HG03064 (cell line): ENCODE data around the gene SLC2A9.
"Not testable (repeated sequence)": the region's sequence is repeated elsewhere in the genome, so short reads cannot be mapped to it uniquely, and the experiment has no call there.

Experiments
- ATAC-seq: cut with Tn5 transposase; IDR thresholded peaks from one replicate; pipeline ENCODE4 v1.9.1; 2021; ENCODE audit warnings: low read depth; ENCODE audit not compliant: unreplicated experiment

Gene SLC2A9

DNA sequence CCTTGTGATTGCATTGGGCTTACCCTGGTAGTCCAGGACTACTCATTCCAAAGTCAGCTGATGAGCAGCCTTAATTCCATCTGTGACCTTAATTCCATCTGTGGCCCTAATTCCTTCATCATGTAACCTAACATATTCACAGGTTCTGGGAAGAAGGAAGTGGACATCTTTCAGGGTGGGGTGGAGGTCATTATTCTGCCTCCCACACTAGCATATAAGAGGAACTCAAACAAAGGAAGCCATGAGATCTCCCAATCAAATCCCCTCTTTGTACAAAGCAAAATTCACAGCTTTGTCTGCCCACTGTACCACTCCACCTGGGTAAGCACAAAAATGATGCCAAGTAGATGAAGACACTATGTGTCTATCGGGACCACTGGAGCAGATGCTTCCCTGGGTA is 87.3 kb downstream of the SLC2A9 start:
- ATAC-seq: no peak

GRCh38 chr4:9933184-9933583 is 88.1 kb downstream of the SLC2A9 start:
- ATAC-seq: no peak

GRCh38 chr4:9932771-9933170 is 88.5 kb downstream of the SLC2A9 start:
- no peak for ATAC-seq

- no peak for ATAC-seq
Measured at GRCh38 chr4:9931146-9931545, 90.2 kb downstream of the SLC2A9 start.

DNA sequence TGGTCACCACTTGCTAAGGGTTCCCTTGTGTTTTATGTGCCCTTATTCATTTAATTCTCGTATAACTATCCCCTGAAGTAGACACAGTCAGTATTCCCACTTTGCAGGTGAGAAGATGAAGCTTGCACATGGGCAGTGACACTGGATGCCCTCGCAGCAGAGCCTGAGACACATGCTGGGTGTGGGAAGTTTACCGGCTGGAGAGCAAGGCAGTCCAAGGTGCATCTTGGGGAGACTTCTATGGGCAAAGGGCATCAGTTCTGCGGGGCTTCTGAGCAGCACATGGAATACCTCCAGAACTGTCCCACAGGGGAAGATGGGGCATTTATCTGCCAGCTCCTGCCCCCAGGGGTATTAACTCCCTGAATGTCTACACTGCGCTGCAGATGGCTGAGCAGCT is 92.2 kb downstream of the SLC2A9 start:
- no peak for ATAC-seq

DNA sequence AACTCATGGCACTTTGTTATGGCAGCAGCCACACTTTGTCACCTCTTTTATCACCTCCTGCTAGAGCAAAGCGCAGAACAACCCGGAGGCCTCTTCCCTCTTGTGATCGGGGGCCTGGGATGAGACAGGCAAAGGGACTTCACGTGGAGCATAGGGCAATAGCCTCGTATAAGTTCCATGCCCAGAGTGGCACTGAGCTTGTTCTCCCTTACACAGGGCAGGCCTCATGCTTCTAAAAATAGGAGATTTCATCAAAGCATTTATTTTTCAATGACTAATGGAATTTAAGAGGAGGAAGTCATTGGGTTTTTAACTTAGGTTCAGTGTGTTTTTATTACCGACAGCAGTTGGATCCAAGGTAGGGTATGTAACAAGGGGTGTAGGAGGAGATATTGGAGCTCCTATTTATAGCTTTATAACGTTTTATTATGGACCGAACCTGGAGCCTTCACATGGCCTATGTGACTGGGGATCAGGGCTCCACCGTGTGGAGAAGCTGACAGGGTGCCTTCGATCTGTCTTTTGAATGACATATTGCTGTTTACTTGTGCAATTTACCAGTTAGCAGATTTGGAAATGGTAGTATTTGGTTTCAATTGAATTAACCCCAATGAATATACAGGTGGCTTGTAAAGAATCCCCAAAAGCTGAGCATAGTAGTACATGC is 93.8 kb downstream of the SLC2A9 start:
- ATAC-seq: no peak

DNA sequence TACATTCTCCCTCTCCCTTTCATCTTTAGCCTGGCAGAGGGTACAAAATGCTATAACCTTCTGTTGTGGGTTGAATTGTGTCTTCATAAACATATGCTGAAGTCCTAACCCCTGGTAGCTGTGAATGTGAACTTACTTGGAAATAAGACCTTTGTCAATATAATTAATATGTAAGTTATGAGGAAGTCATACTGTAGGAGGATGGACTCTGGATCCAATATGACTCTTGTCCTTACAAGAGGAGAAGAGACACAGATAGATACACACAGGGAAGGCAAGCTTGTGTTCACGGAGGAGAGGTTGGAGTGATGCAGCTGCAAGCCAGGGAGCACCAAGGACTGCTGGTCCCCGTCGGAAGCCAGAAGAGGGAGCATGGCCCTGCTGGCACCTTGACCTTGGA is 94.7 kb downstream of the SLC2A9 start:
- ATAC-seq: no peak

DNA sequence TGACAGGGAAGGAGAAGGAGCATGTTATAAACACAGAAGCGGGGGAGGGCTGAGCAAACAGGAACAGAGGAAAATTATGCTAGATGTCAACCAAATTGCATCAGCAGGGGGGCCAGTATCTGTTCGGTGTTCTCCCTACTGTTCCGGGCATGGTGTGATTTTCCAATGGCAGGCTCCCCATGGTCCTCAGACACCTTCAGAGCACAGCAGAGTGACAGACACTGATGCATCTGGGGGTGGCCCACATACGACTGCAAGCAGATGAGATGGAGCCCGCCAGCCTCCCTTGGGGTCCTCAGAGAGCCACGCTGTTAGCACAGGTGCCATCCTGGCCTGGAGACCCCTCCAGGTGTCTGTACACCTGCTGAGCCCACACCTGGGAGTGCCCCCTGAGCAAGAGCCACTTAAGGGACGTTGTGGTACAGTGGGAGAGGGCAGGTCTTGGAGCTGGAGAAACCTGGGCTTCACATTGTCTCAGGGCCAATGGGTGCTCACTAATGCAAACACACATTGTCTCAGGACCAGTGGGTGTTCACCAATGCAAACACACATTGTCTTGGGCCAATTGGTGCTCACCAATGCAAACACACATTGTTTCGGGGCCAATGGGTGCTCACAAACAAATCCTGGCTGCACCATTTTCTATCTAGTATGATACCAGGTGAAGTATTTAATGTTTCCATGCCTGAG is 95.4 kb downstream of the SLC2A9 start:
- no peak for ATAC-seq

DNA sequence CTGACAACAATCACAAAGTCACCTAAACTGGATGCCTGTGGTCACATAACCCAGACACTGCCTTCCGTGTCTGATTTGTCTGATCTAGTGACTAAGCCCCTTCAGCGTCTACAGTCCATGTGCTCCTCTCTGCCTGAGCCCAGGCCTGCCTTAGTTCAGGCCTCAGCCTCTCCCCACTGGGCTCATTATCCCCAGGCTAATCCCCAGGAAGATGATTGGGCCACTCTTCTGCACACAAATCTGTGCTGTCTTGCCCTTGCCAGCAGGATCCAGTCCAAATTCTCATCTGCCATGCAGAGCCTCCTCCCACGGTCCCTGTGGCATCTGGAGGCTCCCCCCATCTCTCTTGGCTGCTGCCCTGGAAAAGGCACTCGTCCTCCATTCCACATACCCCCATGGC is 96.5 kb downstream of the SLC2A9 start:
- no peak for ATAC-seq

GRCh38 chr4:9923195-9923812 is 98.0 kb downstream of the SLC2A9 start:
- ATAC-seq: no peak

GRCh38 chr4:9921326-9921725 is 100.0 kb downstream of the SLC2A9 start:
- no peak for ATAC-seq

GRCh38 chr4:9920029-9920428 is 101.3 kb downstream of the SLC2A9 start:
- ATAC-seq: no peak

DNA sequence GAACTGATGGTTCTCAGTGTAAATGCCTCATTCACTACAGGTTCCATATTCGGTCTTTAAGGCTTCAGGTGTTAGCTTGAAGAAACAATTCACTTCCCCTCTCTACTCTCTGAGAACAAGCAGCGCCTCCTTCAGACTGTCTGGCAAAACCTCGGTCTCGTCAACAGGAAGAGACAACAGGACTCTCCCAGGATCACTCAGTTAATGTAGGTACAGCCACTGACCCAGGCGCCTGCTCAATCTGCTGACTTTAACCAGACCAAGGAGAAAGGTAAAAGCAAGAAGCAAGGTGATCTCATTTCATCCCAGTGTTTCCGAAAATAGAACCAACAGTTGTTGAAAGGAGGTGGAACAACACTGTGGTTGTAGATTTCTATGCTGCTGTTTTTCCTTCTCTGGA is 102.2 kb downstream of the SLC2A9 start:
- no peak for ATAC-seq

GRCh38 chr4:9918484-9918883 is 102.8 kb downstream of the SLC2A9 start:
- no peak for ATAC-seq

DNA sequence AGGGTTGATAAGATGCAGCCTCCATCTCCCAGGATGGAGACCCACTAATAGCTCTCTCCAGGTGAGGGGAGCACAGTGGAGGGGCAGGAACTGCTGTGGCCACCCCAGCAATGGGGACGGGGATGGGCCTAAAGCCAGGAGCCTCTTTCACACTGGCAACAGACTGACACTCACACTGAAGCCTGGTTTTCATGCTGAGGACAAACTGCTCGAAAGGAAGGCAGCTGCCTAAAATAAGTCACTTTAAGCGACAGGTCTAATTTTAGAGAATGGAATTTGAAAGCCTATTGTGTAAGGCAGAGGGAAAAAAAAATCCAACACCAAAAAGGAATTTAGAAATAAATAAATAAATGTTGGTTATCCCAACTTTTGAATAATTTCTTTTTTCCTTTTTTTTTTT is 104.4 kb downstream of the SLC2A9 start:
- ATAC-seq: no peak

- ATAC-seq: no peak
Measured at GRCh38 chr4:9916346-9916745, 105.0 kb downstream of the SLC2A9 start.

GRCh38 chr4:9913846-9914245 is 107.5 kb downstream of the SLC2A9 start:
- no peak for ATAC-seq

DNA sequence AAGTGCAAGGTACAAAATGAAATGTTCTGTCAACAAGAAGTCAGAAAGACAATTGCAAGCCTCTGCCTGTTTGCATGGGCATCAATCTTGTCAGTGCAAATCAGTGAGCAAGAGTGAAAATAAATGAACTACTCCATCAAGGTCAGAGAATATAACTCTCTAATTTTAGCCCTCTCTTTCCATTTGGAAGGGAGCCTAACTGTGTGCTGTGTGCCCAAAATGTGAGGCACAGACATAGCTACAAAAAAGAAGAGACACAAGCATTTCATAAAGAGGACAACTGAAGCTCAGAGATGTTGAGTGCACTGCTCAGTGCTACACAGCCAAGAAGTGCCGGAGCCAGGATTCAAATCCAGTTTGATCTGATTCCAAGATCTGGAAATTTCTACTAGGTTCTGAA is 114.3 kb downstream of the SLC2A9 start:
- ATAC-seq: no peak

DNA sequence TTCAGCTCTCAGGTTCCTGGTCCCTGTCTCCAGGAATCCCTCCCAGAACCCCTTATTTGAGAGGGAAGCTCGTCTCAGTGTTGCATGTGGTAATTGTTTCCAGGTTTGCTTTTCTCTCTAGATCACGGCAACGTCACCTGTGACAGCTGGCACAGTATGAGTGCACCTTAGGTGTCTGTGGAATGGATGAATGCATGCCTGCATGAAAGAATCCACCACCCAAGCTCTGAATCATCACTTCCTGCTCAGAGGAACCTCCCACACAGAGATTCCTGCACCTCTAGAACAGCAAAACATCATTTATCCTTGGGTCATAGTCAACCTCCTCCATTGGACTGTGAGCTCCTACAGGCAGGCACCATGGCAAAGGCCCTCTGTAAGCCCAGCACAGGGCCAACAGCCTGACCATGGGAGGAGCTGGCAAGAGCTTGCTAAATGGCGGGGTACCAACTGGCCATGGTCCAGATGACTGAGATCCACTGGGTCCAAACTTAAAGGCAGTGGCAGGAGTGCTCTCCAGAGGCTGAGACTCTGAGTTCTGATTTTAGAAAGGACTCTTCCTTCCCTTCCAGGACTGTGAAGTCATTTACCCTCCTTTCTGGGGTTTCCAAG is 116.2 kb downstream of the SLC2A9 start:
- no peak for ATAC-seq

DNA sequence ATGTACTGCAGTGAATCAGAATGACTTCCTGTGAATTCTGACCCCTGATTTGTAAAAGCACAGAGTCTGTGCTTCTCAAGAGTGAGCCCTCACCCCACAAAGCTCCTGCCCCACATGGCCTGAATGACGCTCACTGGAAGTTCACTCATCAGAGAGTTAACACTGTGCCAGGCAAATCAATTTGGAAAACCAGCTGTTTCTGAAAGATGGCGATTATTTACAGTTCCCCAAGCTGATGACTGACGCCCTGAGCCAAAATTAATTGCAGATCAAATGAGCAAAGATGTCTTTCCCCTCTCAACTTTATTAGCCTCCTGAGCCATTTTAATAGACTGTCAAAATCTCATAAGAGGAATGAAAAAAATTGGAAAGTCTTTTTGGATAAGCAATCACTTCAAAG is 118.0 kb downstream of the SLC2A9 start:
- no peak for ATAC-seq

DNA sequence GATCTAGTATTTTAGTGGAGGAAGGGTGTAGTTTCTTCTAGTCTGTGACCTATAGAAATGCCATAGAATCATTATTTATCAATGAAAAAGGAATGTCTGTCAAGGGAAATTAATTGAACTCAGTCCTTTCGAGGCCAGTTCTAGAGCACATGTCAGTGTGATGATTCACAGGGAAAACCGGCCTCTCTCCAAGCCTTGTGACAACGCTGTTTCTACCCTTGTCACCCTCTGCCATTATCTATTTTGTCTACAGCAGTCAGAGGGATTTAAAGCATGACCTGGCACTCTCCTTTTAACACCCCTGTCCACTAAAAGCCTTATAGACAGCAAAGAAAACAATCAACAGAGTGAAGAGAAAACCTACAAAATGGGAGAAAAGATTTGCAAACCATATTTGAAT is 120.0 kb downstream of the SLC2A9 start:
- no peak for ATAC-seq

DNA sequence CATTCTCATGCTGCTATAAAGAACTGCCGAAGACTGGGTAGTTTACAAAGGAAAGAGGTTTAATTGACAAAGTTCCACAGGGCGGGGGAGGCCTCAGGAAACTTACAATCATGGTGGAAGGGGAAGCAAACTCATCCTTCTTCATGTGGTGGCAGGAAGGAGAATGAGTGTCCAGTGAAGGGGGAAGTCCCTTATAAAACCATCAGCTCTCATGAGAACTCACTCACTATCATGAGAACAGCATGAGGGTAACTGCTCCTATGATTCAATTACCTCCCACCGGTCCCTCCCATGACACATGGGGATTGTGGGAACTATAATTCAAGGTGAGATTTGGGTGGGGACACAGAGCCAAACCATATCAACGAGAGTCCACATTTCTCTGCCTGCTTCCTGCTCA is 120.7 kb downstream of the SLC2A9 start:
- ATAC-seq: not testable (repeated sequence)
